Activated naive CD4-positive, alpha-beta T cell treated with anti-CD3 and anti-CD28 coated beads, Interleukin-2, amount 10 ng/mL, durations not matched to agents 5 hours and 36 hours (primary cell): Measurements from ENCODE around the gene XPC. TPM values are rescaled to one million over a fixed set of nuclear protein-coding genes. Genes with fewer than 3 reads are reported as not detected.

Source experiments
- total RNA-seq, 2 experiments: library from RNA; stranded (reverse); gene quantifications; one replicate each; pipeline ENCODE4 v1.2.3, GENCODE V29; 2021

The XPC gene
- 10 to 100 TPM; 39.3 TPM for total RNA-seq

GRCh38 chr3:14178247-14179113, at the start of gene XPC, which contains the start of gene LSM3:
Gene XPC (minus strand): TSS chr3:14178601. CDS start chr3:14178568, 33 bp downstream.
Gene LSM3 (plus strand): TSS chr3:14178817. CDS start chr3:14178861, 44 bp downstream.

GRCh38 chr3:14124615-14125192, 53.7 kb downstream of the XPC start, which contains the start of the genes CHCHD4 and TMEM43:
Gene CHCHD4 (minus strand): TSS chr3:14124870. CDS start chr3:14124676, 194 bp downstream.
Gene TMEM43 (plus strand): TSS chr3:14125052. CDS start chr3:14125194, 142 bp downstream.

Other genes with a start within 250 kb of the XPC start
- gene CHCHD4, start 53.7 kb downstream of the XPC start, total RNA-seq, result 10 to 100 TPM; 11.3 to 12.4 TPM
- 10 to 100 TPM; 42.5 to 43.6 TPM for gene TMEM43, start 53.5 kb downstream of the XPC start, total RNA-seq
- 10 to 100 TPM; 12.3 to 13.0 TPM for gene LSM3, start 216 bp upstream of the XPC start, total RNA-seq
- gene SLC6A6, start 224.0 kb upstream of the XPC start, total RNA-seq, result 10 to 100 TPM; 33.4 to 34.7 TPM